CD4-positive, alpha-beta T cell (primary cell): ENCODE results near the gene LRRC1. TPM values are rescaled to one million over a fixed set of nuclear protein-coding genes. Genes with fewer than 3 reads are reported as not detected.

ENCODE experiments used
- ATAC-seq: fragments of 200-7000 bp; cut with Tn5 transposase; one replicate; pipeline ENCODE4 v1.10.0; 2022; ENCODE audit warnings: mild to moderate bottlenecking; ENCODE audit not compliant: poor library complexity
- CTCF ChIA-PET: fragments of 350-600 bp; sonication (Branson Sonifier 250); formaldehyde crosslinking; loops from one replicate; lab custom pipeline; 2021; ENCODE audit warnings: antibody characterized with exemption, inconsistent platforms; lab: Charles Lee
- POLR2A ChIA-PET: fragments of 350-600 bp; sonication (Branson Sonifier 250); formaldehyde crosslinking; loops from one replicate; lab custom pipeline; 2021; ENCODE audit warnings: antibody characterized with exemption, inconsistent platforms; lab: Charles Lee
- DNase-seq, 14 experiments: peaks; one replicate each; pipeline ENCODE4 v3.0.0-alpha.2; 2013 to 2020; ENCODE audit warnings: mixed read lengths in 2 of 14
- H3K27ac ChIP-seq, 2 donors: one replicate each; pipeline versions ENCODE4 v1.5.1 to v1.7.0; 2013; ENCODE audit warnings: low read length in 2 of 2, low read depth in 1 of 2, mild to moderate bottlenecking in 1 of 2
- H3K27me3 ChIP-seq, 2 experiments: 1 replicate in 1 of 2; 2 replicates in 1 of 2; pipeline versions ENCODE4 v1.6.1 to v1.7.0; 2013; ENCODE audit warnings: low read length in 2 of 2, control low read depth in 1 of 2, mild to moderate bottlenecking in 1 of 2, moderate library complexity in 1 of 2; ENCODE audit not compliant: insufficient read depth in 2 of 2, control insufficient read depth in 1 of 2
- H3K36me3 ChIP-seq: one replicate; pipeline ENCODE4 v1.6.1; 2013; ENCODE audit warnings: low read length, control low read depth; ENCODE audit not compliant: insufficient read depth
- H3K4me1 ChIP-seq: one replicate; pipeline ENCODE4 v1.6.1; 2013; ENCODE audit warnings: low read length, control low read depth; ENCODE audit not compliant: insufficient read depth
- H3K4me3 ChIP-seq: one replicate; pipeline ENCODE4 v1.5.1; 2013; ENCODE audit warnings: mild to moderate bottlenecking, low read length, moderate library complexity
- H3K9me3 ChIP-seq, 2 experiments: 1 replicate in 1 of 2; 2 replicates in 1 of 2; pipeline versions ENCODE4 v1.6.1 to v1.7.0; 2013; ENCODE audit warnings: low read length in 2 of 2, mild to moderate bottlenecking in 2 of 2, control low read depth in 1 of 2, moderate library complexity in 1 of 2; ENCODE audit not compliant: control insufficient read depth in 1 of 2, insufficient read depth in 1 of 2
- H3K27ac Mint-ChIP-seq: one replicate; pipeline ENCODE4 v1.8.0; 2020; ENCODE audit warnings: mixed read lengths
- H3K27me3 Mint-ChIP-seq: one replicate; pipeline ENCODE4 v1.8.0; 2021; ENCODE audit warnings: mixed read lengths
- H3K36me3 Mint-ChIP-seq: one replicate; pipeline ENCODE4 v1.8.0; 2021; ENCODE audit warnings: low read depth, mixed read lengths
- H3K4me1 Mint-ChIP-seq: one replicate; pipeline ENCODE4 v1.8.0; 2021; ENCODE audit warnings: low read depth, mixed read lengths
- H3K4me3 Mint-ChIP-seq: one replicate; pipeline ENCODE4 v1.8.0; 2020; ENCODE audit warnings: mild to moderate bottlenecking, mixed read lengths
- H3K9me3 Mint-ChIP-seq: one replicate; pipeline ENCODE4 v1.8.0; 2020; ENCODE audit warnings: mixed read lengths
- CTCF ChIP-seq: fragments of 200-600 bp; IDR thresholded peaks from one replicate; pipeline ENCODE4 v1.8.0; 2022; ENCODE audit warnings: antibody characterized with exemption, mild to moderate bottlenecking
- intact Hi-C, 2 experiments: fragments of 100-400 bp; cut with DNase I in 1 of 2; cut with micrococcal nuclease in 1 of 2; formaldehyde crosslinking; loops; one replicate each; pipeline versions ENCODE4 v1.15.1 to v1.9.0; 2023 to 2025; cut with DNase I, micrococcal nuclease
- total RNA-seq, 174 experiments: library from RNA in 2 of 174; stranded (reverse) in 2 of 174; gene quantifications; one replicate each; pipeline ENCODE4 v1.2.3 and lab custom pipeline; 2021 to 2026

Gene LRRC1
- total RNA-seq, 2 experiments from 2014 or later = 0.78 to 1.1 TPM

GRCh38 chr6:53898026-53898795, 103.4 kb downstream of the LRRC1 start:
- Histone ChIP-seq H3K27me3 (no peaks in the 10 kb centered on the region), H3K9me3 (no peaks in the 10 kb centered on the region), H3K4me3 (no peak overlapping the region), H3K4me1 (peaks cover 4% of the 10 kb centered on the region), H3K36me3 (no peaks in the 10 kb centered on the region), H3K27ac (no peak overlapping the region)
- DNase-seq (no peak), ATAC-seq (no peak)
- Mint-ChIP-seq H3K4me1 (no peaks in the 10 kb centered on the region), H3K4me3 (no peak overlapping the region), H3K9me3 (no peaks in the 10 kb centered on the region), H3K36me3 (peaks cover 10% of the 10 kb centered on the region), H3K27ac (no peak overlapping the region), H3K27me3 (no peaks in the 10 kb centered on the region)
- intact Hi-C loops = no loop called here
- no peak for TF ChIP-seq CTCF
- CTCF ChIA-PET = no interaction called here
- POLR2A ChIA-PET = no interaction called here

- no peak for ATAC-seq
- ChIA-PET CTCF (no interaction called here), POLR2A (no interaction called here)
- H3K9me3 ChIP-seq = no peaks in the 10 kb centered on the region
- Mint-ChIP-seq H3K27me3 (no peaks in the 10 kb centered on the region), H3K4me1 (no peaks in the 10 kb centered on the region), H3K36me3 (peaks cover 23% of the 10 kb centered on the region), H3K4me3 (no peak overlapping the region), H3K9me3 (no peaks in the 10 kb centered on the region), H3K27ac (no peak overlapping the region)
- intact Hi-C loops = no loop called here
- DNase-seq = no peak
- no peaks in the 10 kb centered on the region for H3K4me1 ChIP-seq
- H3K36me3 ChIP-seq = peaks cover 6% of the 10 kb centered on the region
- no peaks in the 10 kb centered on the region for H3K27me3 ChIP-seq
- H3K27ac ChIP-seq = no peak overlapping the region
- H3K4me3 ChIP-seq = no peak overlapping the region
- TF ChIP-seq CTCF = no peak
Observed at GRCh38 chr6:53899512-53899911, 104.7 kb downstream of the LRRC1 start.

GRCh38 chr6:53903357-53903756, 108.6 kb downstream of the LRRC1 start:
- H3K27me3 Mint-ChIP-seq = no peaks in the 10 kb centered on the region
- ATAC-seq (no peak), DNase-seq (no peak)
- POLR2A ChIA-PET = no interaction called here
- no peak overlapping the region for H3K4me3 ChIP-seq
- H3K27ac ChIP-seq = no peak overlapping the region
- H3K36me3 ChIP-seq = peaks cover 6% of the 10 kb centered on the region
- H3K4me1 ChIP-seq = no peaks in the 10 kb centered on the region
- no peak overlapping the region for H3K27ac Mint-ChIP-seq
- H3K36me3 Mint-ChIP-seq = peaks cover 40% of the 10 kb centered on the region
- H3K27me3 ChIP-seq = no peaks in the 10 kb centered on the region
- no peak for TF ChIP-seq CTCF
- H3K4me3 Mint-ChIP-seq = no peak overlapping the region
- no peaks in the 10 kb centered on the region for H3K9me3 Mint-ChIP-seq
- no peaks in the 10 kb centered on the region for H3K4me1 Mint-ChIP-seq
- intact Hi-C loops = no loop called here
- CTCF ChIA-PET = no interaction called here
- H3K9me3 ChIP-seq = no peaks in the 10 kb centered on the region
